GM21825 (cell line): ENCODE measurements around the gene NEDD4L.
A peak's percentile ranks its signal among the peaks of the same experiment; 100 is the strongest.
"Not testable (repeated sequence)": the region's sequence is repeated elsewhere in the genome, so short reads cannot be mapped to it uniquely, and the experiment has no call there.

Experiments
- ATAC-seq: cut with Tn5 transposase; IDR thresholded peaks from one replicate; pipeline ENCODE4 v1.9.1; 2021; ENCODE audit warnings: mild to moderate bottlenecking, moderate library complexity; ENCODE audit not compliant: unreplicated experiment

NEDD4L gene

DNA sequence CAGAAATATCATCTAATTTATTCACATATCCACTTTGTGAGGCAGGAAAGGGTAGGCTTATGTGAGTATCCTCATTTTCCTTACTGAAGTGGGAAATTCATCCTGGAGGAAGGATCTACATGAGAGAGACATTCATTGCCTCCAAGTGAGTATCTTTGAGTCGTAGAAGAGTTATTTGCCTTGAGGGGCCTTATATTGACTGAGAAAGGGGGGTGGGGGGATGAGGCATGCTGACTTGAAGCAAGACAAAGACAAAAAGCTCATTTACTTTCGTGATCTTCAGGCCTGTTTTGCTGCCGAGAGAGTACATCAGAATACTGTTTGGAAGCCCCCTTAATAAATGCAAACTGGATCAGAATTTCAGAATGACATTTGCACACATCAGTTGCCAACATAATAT, 17.6 kb upstream of the NEDD4L start:
- ATAC-seq: no peak

DNA sequence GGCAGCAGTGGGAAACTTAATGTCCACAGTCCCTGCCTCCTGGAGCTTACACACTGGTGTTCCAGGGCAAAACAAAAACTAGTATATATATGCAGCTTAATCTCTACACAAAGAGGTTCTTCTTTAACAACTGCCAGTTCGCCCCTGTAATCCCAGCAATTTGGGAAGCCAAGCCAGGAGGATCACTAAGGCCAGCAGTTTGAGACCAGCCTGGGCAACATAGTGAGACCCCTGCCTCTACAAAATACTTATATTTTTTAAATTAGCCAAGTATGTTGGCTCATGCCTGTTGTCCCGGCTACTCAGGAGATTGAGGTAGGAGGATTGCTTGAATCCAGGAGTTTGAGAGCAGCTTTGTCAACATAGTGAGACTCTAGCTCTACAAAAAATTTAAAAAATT, 17.2 kb upstream of the NEDD4L start:
- ATAC-seq: no peak

DNA sequence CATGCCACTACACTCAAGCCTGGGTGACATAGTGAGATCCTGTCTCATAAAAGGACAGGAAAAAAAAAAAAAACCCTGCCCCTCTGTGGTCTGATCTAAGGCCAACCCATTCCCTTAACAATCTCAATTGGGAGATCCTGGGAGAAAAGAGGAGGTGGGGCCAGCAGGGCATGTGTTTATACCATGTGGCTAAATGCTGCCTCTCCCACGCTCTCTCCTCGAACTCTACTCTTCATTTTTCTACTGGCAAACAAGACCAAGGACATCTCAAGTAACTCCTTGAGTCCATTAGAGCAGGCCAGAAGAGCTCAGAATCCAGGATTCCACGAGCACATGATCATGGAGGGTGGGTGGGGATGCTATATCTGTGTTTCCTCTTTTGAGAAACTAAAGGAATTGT, 16.7 kb upstream of the NEDD4L start:
- ATAC-seq: no peak

DNA sequence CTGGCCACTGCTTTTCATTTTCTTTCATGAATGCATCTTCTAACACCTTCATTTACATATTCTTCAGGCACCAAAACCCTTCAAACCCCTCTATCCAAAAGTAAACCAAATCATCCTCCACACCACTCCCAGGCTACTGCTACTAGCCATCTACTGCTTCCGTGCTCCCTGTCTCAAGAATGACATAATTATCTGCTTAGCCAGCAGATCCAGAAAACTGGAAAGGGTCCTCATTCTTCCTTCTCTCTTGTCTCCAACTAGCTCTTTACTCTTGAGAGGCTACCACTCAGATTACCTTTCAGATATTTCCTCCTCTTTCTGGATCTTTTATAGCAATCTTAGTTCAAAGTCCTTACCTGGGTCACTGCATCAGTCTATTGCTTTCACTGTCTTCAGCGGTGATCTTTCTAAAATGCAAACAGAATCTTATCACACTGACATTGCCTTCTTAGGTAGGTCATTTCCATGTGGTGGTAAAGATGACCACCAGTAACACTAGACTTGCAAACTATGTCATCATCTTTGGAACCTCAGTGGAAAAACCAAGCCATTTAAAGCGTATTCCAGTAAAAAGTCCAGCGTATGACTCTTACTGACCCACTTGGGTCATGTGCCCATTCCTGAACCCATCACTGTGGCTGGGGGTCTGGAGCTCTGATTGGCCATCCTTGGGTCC, 15.8 kb upstream of the NEDD4L start:
- no peak for ATAC-seq

DNA sequence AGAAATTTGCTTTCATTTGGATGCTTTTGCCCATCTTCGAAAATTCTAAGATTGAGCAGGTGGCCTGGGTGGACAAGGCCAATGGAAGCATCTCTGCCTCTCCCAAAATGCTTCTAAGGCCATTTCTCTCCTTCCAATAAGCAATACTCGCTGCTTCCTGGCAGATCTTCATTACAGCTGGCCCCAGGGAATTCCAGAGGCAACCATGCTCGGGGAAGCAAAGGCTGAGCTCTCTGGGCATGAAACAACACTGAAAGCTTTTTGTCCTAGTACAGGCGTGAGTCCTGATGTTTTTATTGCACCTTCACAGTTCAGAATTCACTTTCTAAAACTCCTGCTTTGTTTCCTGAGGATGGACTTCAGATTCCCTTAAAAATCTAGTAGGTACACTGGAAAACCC, 11.8 kb upstream of the NEDD4L start:
- no peak for ATAC-seq

DNA sequence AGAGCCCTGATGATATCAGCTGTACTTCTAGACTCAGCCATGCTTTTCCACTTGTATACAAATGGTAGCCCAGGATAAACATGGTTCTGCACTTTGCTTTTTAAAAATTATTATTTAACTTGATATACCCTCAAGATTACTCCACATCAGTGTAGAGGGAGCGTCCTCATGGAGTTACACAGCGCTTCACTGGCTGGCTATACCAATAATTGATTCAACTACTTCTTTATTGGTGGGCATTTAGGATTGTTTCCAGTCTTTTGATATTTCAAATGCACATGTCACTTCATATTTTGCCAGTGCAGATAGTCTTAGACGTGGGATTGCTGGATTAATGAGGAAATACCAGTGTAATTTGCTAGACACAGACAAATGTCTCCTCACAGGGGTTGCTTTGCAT, 10.8 kb upstream of the NEDD4L start:
- ATAC-seq: no peak

DNA sequence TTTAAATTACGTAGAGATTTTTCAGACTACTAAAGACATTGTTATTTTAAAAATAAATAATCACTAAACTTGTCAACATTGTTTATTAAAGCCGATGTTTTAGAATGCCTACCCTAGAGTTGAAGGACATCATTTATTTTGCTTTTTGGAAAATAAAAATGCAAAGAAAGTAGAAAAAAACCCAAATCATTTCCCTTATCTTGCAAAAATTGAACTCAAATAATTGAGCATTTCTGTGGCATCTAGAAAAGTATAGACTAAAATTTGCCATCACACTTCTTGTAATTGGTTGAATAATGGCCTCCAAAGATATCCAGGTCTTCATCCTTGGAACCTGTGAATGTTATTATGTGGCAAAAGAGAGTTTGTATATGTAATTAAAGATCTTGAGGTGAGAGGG, 9.7 kb upstream of the NEDD4L start:
- ATAC-seq: no peak

DNA sequence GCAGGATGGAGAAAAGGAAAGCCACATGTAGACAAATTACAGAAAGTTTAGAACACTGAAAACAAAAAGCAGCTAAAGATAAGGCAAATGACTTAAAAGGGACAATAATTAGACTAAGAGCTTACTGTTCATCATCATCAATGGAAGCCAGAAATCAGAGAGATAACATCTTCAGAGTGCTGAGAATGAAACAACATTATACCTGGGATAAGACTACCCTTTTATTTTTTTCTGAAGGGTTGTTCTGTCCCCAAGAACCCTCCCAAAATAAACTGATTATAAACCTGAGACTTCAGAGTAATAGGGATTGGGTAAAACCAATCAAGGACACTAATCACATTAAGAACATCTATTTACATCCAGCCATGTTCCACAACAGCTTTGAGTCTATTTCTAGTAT, 6.9 kb upstream of the NEDD4L start:
- ATAC-seq: no peak

DNA sequence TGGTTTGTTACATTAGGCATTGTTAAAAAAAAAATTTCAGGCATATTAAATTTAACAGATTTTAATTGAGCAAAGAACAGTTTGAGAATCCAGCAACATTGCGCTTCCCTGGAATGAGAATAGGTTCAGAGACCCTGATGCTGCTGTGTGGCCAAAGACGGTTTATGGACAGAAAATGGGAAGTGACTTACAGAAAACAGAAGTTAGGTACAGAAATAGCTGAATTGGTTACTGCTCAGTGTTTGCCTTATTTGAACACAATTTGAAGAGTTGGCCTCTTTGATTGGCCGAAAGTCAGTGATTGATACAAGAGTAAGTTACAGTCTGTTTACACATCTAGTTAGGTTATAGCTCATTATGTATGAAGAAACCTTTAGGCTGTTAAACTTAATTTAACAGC, 6.0 kb upstream of the NEDD4L start:
- no peak for ATAC-seq

DNA sequence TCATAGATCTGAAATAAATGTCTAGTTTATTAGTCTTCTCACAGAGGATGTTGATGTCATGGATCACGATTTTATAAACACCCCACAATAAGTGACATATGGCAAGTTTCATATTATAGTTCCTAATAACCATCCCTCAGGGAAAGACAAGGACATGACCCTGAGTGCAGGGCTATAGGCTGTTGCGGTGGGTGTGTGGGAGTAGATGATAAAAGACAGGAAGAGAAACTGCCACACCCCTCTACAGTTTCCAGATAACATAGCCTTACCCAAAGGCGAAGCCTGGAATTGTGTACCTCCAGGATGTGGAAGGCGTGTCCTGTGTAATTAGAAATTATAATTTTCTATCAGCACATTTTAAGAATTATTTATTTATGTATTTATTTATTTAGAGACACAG, 2.4 kb upstream of the NEDD4L start:
- no peak for ATAC-seq

DNA sequence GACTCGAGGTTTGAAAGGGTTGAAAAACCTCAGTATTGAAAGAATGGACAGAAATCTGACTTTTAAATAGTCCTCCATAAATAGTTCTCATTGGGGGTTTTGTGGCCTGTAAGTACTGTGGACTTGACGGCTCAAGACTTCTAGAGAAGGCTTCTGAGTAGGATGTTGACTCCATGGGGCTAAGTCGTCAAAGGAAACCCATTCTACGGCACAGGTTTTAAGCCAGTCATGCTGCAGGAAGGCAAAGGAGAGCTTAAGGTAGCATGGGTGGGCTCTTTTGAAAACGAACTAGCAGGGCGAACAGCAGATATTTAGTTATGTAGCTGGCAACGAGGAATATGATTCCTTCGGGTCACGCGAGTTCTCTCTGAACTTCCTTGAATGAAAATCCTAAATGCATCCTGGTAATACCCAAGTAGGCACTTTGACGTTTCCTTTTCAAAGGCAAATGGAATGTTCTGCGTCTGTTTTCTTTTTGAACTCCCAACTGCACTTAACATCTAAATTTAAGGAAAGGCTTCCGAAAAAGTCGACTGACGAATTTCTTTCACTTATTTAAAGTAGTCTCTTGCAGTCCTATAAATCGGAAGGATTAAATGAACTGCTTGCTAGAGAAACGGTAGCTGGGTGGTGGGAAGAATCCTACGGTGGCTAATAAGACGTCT, 1.1 kb upstream of the NEDD4L start:
- no peak for ATAC-seq

DNA sequence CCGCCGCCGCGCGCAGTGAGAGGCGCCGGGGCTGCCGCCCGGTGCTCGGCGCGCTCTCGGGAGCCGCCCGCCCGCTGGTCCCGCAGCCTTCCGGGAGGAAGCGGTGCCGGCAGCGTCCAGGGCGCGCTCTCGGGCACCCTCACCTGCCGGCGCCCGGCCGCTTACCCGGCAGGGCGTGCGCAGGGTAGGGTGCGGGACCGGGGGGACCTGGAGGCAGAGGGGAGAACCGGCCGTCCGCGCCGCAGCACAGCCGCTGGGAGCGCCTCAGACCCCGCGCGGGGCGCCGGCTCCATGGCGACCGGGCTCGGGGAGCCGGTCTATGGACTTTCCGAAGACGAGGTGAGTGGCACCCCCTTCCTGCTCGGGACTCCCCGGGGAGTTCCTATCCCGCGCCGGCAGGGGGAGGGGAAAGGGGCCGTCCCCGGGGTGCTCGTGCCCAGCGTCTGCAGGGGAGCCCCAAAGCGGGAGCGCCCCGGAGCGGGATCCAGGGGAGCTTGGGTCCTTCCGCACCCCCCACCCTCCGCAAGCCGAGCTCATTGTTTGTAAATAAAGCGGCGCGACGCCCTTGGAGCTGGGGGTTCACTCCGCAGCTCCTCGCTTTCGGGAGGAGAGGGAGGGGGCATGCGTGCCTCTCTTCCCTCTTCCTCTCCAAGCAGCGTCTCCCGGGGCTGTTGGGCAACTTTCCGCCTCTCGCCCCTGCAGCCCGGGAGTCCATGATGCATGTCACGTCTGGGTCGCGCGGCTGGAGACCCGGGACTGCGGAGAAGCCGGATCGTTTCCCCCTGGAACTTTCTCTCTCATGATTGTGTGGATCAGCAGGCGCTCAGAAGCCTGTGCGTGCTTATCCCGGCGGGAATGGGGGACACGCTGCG, 580 bp downstream of the NEDD4L start:
- peak; percentile 45 for ATAC-seq

DNA sequence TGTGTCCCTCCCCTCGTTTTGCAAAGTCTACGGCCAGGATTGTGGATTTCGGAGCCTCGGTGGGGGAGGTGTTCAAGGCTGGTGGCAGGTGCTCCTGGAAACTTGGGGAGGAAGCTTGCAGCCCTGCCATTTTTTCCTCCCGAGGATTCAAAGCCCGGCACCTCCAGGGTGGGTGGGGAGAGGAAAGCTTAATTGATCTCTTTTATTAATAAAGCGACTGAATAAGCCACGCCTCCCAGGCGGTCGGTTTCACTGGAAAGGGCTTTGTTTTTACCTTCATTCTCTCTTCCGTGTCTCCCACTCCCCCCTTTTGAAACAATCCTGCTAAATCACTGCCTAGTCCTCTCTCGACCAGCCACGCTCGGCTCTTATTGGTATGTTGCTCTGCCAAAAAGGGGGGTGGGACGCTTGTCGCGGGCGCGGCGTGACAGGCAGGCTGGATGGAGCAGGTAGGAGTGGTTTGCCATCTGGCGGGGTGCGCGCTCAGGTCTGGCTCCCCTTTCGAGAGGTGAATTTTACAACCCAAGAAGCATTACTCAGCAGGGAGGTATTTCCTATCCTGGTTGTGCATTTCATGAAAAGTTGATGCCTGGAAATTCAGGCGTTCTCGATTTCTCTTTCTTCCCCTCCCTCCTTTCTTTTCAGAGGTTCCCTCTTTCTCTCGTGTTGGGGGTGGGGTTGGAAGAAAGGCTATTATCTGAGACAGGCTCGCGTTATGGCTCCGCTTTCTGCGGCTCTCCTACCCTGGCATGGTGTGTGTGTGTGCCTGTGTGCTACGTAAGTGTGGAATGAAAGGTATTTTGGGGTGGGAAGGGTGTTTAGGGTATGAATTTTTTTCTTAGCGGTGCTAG, 1.4 kb downstream of the NEDD4L start:
- no peak for ATAC-seq

DNA sequence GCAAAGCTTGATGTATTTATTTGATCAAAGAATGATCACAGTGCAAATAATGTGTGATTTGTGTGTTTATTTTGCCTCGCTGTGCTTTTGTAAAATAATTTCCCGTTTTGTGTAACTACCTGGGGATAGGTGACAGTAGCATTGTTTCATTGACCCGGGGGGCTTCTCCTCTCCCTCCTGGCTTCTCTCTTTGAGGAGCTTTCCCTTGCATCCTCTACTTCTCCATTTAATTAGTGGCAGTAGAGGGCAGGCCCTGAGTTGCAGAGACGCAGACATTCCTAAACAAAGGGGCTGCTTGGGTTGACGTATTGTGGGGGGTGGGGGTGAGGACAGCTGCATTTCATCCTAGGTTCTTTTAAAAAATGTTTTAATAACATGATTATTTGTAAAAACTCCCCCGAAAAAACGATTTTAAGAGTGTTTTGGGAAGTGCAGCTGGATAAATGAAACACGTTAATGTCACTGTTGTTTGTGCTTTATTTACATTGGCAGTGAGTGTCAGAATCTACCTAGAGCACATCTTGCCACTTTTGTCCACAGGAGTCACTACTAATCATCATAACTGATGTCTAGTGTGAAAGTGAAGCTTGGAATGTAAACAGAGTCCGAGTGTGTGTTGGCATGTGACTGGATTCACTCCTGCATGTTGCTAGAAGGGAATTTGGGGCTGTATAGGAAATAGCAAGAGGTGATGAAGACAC, 2.2 kb downstream of the NEDD4L start:
- ATAC-seq: no peak

DNA sequence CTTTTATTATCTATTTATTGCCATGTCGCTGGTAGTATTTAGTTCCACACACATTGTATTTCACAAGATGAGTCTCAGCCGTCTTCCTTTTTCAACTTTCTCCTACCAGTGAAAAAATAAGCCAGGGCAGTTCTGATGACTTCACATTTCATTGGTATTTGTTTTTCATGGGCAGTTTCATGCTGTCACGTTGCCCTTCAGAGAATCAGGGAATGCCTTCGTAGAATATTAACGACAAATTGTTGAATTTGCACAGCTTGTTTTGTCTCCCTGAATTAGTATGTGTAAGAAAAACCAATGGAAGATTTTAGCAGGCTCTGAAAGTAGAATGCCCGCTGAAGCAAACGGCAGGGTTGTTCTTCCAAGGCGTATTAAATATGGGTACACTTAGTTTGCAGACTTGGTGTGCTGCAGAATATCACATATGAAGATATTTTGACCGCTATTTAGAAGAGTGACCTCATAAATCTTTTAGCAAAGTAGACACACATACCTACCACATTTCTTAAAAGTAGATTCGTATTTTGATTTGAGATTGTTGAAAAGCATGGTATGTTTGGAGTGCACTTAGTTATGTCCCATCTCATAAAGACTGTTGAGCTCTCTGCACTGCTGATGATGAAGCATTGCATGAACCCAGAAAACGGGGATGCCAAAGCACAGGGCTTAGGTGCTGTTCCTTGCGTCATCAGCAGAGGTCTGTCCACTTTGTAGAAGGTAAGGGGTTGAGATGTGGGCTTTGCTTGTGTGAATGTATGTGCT, 2.9 kb downstream of the NEDD4L start:
- no peak for ATAC-seq

DNA sequence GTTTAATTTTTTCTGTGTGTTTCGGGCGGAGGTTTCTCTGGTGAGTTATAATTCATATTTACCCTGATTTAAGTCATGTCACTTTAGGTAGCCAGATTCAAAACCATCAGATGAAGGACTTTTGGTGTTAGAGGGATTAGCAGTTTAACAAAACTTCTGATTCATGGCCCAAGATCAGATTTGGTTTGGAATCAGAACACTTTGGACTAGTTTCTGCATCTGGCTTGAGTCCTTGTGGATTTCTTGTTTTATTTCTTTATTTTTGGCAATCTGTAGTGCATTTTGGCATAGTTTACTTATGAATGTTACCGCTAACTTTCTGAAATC, 3.5 kb downstream of the NEDD4L start:
- ATAC-seq: no peak

DNA sequence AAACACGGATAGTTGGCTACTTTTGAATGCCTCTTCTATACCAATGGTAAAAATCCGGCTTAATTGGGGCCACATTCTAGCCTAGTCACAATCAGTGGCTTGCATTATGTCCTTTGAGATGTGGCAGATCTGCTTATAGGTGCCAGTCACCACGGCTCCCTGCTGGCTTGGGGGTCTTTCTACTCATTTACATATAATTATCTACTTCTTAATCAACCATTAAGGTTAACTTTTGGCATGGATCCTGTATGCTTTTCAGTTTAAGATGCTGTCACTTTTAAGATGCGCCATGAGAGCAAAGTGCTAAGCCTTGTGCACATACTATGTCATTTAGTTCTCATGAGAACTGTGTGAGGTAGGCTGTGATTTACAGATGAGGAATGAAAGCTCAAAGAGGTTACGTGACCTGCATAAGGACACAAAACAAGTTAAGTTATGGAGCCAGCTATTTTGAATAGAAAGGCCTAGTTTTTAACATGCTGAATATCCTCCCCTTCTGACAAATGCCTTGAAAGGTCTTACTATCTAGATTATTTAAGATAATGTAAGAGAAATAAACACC, 4.1 kb downstream of the NEDD4L start:
- no peak for ATAC-seq

DNA sequence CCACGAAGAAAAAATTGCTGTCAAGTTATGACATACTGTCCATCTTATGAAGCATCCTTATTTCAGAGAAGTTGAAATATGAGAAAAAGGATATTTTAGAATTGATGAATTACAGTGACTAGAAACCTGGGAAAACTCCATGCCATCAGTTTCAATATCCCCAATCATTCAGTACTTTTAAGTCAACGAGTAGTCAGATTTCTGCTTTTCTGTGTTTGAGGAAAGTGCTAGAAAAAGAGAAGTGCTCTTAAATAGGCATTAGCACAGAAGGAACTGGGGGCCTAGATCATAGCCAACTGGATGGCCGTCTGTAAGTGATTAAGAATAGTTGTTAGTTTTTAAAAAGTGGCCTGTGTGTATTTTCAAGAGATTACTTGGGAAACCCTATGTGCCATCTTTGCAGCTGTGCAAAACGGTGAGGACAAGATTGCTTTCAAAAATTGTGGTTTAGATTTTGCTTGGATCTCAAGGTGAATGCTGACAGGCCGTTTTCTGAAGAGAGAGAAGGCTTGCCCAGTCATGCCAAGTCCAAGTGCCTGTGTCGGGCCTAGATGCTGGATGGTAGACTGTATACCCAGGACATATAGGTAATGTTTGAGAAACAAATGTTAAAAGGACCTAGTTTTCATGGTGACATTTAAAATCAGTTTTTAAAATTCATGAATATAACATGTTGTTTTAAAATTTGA, 5.1 kb downstream of the NEDD4L start:
- no peak for ATAC-seq

DNA sequence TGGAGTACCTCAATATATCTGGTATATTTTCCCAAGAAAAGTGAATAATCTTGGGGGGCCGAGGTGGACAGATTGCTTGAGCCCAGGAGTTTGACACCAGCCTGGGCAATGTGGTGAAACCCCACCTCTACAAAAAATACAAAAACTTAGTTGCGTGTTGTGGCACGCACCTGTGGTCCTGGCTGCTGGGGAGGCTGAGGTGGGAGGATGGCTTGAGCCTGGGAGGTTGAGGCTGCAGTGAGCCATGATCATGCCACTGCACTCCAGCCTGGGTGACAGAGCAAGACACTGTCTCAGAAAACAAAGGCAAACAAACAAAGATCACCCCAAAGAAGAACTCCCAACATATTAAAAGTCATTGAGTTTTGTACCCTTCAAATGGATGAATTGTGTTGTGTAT, 6.9 kb downstream of the NEDD4L start:
- ATAC-seq: not testable (repeated sequence)
